ENCODE results near the gene ST3GAL2.

DNA sequence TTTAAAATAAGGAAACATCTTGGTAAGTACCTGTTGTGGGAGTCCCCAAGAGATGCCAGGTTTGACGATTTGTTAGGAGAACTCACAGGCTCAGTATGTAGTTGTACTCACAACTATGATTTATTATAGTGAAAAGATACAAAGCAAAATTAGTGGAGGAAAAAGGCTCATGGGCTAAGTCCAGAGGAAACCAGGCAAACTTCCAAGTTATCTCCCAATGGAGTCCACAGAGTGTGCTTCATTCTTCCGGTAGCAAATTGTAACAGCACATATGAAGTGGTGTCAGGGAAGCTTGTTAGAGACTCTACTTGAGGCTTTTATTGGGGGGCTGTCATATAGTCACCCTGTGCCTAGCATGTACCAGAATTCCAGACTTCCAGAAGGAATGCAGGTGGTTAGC lies 89.9 kb downstream of the ST3GAL2 start:
- TF ChIP-seq, protein P1, sequence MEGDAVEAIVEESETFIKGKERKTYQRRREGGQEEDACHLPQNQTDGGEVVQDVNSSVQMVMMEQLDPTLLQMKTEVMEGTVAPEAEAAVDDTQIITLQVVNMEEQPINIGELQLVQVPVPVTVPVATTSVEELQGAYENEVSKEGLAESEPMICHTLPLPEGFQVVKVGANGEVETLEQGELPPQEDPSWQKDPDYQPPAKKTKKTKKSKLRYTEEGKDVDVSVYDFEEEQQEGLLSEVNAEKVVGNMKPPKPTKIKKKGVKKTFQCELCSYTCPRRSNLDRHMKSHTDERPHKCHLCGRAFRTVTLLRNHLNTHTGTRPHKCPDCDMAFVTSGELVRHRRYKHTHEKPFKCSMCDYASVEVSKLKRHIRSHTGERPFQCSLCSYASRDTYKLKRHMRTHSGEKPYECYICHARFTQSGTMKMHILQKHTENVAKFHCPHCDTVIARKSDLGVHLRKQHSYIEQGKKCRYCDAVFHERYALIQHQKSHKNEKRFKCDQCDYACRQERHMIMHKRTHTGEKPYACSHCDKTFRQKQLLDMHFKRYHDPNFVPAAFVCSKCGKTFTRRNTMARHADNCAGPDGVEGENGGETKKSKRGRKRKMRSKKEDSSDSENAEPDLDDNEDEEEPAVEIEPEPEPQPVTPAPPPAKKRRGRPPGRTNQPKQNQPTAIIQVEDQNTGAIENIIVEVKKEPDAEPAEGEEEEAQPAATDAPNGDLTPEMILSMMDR (IDR thresholded peaks at IDR 0.05; ENCODE audit: borderline replicate concordance, extremely low read depth, low read length, poor library complexity, severe bottlenecking) = no peak
- TF ChIP-seq EZH2 (IDR thresholded peaks at IDR 0.05; ENCODE audit: borderline replicate concordance, low read depth, low read length, severe bottlenecking) = no peak

All from DND-41 (cell line).